NCI-H1092 (cell line): ENCODE results near the gene CFAP57.

Experiments used
- DNase-seq: peaks from one replicate; lab custom pipeline; 2025; lab: John Stamatoyannopoulos, UW

CFAP57 gene

GRCh38 chr1:43299101-43299500 lies 127.0 kb downstream of the CFAP57 start:
- DNase-seq, result no peak

DNA sequence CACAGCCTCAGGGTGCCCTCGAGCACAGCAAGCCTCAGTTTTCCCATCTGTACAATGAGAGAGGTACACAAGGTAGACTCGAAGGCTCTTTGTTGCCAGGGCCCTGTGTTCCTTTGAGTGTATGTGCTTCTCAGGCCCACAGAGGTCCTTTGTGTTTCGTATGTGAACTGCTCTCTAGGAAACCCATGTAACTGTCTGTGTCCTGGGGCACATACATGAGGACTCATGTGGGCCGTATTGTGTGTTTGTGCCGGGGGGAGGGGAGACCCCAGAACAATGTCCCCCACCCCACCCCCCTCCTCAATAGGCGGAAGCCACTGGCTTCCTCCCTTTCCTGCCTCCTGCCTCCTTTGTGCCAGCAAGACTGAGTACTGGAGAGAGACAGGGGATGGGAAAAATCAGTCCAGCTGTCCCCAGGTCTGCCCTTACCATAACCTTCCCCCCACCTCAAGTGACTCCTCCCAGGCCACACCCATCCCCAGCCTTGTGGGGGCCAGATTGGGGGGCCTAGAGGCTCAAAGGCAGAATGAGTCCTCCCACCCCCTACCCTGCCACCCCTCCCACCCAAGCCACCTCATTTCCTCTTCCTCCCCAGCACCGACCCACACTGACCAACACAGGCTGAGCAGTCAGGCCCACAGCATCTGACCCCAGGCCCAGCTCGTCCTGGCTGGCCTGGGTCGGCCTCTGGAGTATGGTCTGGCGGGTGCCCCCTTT lies 128.4 kb downstream of the CFAP57 start, which contains the start of gene TIE1:
TIE1 (plus strand) TSS at position 605 of the 717 bp plus-strand sequence; CDS start at position 695, 90 bp downstream.
- DNase-seq, result no peak

DNA sequence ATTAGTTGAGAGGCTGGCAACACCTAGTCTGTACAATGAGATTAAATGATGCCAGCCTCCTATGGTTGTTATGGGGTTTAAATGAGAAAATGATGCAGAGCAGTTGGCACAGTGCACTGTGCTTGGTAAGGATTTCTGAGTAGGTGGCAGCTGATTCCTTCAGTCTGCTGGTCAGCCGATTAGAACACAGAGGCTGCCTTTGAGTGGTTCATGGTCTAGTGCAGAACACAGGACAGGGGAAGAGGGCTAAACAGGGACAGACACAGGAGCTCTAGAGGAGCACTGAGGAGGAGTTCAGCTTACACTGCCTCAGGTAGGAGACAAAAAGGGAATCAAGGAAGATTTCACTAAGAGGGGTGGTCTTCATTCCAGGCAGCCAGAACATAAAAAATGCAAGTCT lies 130.1 kb downstream of the CFAP57 start:
- DNase-seq, result no peak

DNA sequence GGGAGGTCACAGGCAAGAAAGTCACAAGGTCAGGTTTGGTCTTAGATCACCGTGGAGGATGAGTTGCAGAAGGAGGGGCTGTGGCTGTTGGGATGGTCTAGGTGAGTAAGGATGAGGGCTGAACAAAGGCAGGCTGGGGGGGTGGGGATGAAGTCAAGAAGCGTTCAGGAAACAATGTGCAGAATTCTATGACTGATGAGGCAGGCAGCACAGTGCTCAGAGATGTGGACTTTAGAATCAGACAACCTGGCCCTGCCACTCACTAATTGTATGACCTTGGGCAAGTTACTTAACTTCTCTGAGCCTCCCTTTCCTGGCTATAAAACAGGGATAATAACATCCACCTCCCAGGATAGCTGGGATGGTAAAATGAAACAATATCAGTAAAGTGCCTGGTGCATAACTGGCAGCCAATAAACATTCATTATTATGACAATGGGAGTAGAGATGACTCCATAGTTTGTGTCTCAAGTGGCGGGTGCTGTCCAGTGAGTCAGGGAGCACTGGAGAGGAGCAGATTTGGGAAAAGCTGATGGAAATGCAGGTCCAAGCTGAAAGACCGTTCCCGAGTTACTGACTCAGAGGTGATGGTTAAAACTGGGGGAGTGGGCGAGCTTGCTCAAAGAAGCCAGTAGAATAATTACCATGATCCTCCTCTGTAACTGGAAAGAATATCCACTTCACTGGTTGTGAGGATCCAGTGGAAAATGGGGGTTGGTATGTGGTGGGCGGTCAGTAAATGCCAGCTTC lies 130.8 kb downstream of the CFAP57 start:
- no peak for DNase-seq

DNA sequence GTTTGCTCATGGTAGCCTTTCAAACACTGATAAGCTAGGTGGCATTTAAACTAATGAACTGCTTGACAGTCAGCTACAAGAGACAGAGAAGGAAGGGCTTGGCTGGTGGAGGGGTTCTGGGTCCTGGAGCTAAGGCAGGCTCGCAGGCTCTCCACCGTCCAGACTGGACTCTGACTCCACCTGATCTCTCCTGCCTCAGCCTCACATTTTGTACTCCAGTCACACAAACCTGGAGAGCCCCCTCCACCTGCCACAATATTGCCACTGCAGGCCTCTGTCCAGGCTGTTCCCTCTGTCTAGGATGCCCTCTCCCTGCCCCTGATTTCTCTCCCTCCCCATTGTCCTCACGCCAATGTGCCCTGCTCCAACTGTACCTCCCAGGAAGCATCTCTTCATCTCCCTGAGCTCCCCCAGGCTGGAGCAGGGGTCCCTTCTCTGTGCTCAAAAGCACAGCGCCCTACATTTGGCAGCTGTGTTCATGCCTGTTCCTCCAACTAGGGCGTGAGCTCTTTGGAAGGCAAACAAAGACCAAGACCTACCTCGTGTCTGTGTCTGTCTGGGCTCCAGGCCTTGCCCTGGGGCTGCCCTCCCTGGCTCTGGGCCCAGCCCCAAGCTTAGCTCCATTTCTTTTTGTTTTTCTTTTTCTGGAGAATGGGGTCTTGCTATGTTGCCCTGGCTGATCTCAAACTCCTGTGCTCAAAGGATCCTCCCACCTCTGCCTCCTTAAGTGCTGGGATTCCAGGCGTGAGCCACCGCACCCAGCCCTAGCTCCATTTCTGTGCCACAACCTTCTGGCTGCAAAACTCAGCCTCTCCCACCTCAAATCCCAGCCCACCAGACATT lies 131.6 kb downstream of the CFAP57 start:
- no peak for DNase-seq
